T-helper 22 cell (primary cell): ENCODE results near the gene SCIN.
"Not testable (repeated sequence)": the region's sequence is repeated elsewhere in the genome, so short reads cannot be mapped to it uniquely, and the experiment has no call there.

ENCODE experiments used
- DNase-seq: peaks from one replicate; pipeline ENCODE4 v3.0.0-alpha.2; 2020; ENCODE audit warnings: low read depth

The SCIN gene

DNA sequence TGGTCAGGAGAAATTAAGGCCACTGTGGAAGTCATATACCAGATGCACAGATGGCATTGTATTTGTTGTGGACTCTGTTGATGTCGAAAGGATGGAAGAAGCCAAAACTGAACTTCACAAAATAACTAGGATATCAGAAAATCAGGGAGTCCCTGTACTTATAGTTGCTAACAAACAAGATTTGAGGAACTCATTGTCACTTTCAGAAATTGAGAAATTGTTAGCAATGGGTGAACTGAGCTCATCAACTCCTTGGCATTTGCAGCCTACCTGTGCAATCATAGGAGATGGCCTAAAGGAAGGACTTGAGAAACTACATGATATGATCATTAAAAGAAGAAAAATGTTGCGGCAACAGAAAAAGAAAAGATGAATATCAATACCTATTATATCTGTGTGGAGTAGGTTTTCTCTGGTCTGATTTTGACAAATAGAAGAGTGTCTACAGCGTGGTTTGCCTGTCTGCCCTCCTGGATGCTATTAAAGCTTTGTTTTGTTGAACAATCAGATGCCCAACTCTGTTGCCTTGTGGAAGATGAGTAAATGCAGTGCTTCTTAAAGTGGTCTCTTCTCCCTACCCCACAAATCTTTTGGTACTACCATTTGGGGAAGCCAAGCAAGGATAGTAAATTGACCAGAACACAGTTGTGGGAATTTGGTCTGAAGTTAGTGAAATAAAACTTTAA lies 118.1 kb downstream of the SCIN start:
- DNase-seq = not testable (repeated sequence)

DNA sequence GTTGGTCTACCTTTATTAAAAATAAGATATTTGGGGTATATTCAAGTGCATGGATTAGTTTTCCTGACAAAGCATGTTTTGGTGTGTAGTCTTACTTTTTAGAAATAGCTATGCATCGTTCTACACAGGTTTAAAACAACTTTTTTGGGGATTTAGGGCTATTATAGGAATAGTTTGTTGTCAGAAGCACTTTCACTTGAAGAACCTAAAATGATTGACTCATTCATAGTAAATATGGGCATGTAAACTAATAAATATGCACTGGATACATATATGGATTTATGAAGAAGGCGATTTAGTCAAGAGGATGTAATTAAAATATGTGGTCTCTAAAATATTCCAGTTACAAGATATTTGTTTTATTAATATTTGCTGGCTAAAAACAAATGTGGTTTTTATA lies 118.9 kb downstream of the SCIN start:
- no peak for DNase-seq

DNA sequence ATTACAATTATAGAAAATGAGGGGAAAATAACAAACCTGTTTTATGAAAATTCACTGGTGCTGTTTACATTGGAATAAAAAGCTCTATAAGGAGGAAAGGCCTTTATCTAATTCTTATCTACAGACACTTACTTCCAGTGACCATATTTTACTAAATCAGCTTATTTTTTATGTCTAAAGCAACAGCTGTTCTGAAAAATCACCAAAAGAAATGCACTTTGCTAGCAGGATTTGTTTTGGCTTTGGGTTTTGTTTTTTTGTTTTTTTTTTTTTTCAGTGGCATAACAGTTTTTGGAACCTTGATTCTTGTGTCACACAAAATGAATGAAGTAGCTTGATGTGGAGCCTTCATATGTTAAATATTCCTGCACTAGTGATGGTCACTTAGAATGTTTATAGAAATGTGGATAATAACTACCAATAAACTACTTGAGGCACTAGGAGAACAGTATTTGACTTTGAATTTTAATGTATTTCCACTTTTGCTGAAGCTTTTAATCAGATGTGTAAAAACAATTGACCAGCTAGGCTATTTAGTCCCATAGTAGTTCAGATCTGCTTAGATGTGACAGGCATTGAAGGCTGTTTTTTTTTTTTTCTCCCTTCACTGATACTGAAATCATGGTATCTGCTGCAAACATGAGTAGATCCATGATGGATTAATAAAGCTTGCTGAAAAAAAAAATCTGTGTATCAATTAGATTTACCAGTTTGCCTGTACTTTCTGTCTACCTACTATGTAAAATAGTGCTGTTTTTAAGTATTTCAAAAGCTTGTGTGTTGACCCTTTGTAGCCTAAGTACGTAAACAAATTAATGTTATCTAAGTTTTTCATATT lies 119.7 kb downstream of the SCIN start:
- DNase-seq = no peak

DNA sequence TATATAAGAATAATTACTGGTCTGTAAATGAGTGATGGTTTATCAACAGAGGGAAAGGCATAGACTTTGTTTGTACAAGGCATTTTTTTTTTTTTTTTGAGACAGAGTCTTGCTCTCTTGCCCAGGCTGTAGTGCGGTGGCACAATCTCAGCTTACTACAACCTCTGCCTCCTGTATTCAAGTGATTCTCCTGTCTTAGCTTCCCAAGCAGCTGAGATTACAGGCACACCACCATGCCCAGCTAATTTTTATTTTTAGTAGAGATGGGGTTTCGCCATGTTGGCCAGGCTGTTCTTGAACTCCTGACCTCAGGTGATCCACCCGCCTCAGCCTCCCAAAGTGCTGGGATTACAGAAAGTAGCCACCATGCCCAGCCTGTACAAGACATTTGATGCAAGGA lies 120.9 kb downstream of the SCIN start:
- not testable (repeated sequence) for DNase-seq

DNA sequence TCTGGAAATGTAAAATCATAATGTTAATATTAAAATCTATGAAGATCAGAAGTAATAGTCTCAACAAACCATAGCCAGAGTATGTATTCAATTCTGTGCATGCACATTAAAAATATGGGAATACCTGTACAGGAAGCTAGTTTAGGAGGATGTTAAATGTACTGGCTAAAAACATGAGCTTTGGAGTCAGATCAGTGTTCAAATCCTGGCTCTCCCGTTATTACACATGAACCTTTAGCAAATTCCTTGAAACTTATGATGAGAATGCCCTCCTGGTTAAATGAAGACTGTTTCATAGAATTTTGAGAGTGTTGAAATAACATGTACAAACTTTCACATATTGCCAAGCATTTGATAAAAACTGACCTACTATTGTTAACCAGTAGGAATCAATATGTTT lies 121.5 kb downstream of the SCIN start:
- DNase-seq = no peak

DNA sequence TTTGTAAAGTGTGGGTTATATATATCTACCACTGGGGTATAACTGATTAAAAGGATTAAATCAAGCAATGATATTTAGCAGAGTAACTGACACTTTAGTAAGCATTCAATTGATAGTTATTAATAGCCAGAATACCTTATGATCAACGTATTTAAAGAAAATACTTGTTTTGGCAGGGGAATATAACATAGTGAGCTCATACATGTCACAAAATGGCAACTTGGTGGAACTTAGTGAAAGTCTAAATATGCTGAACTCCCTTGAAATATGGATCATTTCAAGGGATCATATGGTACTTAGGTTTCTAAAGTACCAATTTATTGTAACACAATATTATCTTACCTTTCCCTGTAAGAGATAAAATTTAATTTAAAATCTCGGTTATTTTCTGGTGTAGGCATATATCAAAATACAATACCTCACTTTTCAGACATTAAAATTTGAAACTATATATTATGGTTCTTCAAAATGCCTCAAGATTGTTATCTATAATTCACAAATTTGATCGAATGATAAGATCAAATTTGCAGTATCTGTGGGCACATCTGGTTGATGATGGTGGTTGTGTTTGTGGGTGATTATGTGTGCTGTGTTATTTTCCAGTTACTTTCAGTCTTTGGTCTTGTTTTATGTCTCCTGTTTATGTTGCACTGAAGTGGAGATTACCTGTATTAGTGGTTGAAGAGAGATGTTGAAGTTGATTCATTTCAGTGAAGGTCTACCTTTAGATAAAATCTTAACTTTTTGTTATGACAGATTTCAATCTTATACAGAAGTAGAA lies 122.1 kb downstream of the SCIN start:
- no peak for DNase-seq

DNA sequence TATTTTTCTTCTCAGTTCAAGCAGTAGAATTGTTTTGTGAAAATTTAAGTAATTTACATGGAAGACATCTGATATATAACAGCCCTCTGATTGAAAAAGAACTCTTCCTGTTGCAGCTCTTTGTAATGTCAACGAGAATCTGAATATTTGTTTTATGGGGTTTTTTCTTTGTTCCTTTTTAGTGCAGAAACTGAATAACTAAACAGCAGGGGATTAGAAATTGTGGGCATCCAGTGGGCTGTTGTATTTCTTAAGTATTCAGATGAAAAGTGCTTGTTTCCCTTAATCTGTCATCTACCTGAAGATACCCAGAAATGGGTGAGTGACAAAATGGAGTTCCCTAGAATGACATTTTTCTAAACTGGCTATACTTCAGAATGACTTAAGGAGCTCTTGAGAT lies 124.3 kb downstream of the SCIN start:
- DNase-seq = no peak

DNA sequence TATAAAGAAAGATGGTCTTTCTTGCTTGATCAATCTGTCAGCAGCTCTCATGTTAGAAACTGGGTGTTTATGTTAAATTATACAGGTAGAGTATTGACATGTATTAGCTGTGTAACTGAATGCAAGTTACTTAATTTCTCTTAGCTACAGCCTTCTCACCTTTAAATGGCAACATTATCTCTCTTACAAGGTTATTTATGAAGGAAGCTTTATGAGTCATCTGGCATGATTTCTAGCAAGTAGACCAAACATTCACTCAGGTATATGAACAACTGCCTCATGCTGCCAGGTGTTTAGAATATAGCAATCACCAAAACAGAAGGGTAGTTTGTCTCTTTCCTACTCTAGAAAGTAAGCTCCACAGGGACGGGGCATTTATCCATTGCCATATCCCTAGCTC lies 125.4 kb downstream of the SCIN start:
- DNase-seq = no peak

DNA sequence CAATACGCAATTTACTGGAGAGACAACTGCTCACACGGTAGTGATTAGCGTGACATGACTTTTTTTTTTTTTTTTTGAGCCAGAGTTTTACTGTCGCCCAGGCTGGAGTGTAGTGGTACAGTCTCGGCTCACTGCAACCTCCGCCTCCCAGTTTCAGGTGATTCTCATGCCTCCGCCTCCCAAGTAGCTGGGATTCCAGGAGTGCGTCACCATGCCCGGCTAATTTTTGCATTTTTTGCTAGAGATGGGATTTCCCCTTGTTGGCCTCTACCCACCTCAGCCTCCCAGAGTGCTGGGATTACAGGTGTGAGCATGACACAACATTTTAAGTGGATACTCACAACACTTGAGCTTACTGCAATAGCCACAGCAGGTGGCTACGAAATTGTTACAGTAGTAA lies 128.8 kb downstream of the SCIN start:
- DNase-seq = no peak

DNA sequence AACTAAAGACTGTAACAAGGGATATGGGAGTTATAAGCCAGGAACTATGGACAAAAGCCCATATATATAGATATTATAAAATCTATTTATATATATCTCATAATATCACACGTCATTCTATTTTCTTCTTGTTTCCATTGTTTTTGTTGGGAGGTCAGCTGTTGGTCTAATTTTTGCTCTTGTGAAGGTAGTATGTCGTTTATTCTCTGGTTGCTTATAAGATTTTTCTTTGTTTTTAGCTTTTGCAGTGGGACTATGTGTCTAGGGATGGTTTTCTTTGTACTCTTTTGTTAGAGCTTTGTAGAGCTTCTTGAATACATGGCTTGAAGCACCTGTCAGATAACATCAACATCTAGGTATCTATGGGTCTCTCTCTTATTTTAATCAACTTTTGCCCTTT lies 130.9 kb downstream of the SCIN start:
- DNase-seq = no peak

DNA sequence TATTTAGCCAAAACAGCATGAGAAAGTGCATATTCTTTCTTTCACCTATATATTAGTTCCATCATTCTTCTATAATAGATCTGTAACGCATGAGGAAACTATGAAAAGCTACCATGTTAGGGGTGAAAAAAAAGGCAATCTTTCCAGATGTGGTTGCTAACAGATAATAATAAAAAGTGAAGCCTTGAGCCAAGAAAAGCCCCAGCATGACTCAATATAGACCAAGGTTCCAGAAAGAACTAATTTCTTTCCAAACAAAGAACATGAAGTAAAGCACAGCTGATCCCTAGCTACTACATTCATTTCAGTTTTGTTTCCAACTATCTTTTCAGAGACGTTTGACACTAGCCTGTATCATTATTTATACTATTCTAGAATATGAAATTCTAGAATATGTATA lies 133.4 kb downstream of the SCIN start:
- no peak for DNase-seq

DNA sequence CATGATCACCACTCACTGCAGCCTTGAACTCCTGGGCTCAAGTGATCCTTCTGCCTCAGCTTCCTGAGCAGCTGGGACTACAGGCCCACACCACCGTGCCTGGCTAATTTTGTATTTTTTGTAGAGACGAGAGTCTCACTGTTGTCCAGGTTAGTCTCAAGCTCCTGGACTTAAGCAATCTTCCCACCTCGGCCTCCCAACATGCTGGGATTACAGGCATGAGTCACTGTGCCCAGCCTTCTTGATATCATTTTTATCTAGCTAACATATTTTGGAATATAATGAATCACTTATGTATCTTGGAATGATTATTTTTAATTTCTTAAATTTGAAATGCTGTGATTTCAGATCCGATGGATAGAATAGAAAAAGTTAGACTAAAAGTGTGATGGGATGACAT lies 135.4 kb downstream of the SCIN start:
- DNase-seq = no peak

DNA sequence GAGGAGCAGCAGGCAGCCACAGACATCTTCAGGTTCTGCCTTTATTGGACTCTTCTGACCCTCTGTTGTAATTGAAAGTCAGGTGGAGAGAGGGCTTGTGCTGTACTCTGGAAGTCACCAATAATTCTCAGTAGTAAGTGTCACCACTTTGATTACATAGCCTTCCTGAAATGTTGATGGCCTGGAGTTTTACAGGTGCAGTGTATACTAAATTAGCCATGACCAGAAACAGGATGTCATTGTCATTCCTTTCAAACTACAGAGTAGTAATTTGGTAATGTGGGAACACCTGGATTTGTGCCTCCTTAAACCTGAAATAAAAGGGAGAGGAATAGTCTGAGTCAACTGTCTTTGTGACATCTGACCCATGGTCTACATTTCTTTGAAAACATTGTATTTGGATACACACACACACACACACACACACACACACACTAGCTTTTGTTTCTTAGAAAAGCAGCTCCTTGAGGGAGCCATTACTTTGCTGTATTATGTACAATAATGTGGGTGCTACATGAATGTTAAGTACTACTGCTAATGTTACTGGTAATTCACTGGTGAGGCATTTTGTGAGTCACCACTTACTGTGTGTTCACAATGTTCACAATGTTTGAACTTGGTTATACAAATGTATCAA lies 136.5 kb downstream of the SCIN start:
- no peak for DNase-seq

DNA sequence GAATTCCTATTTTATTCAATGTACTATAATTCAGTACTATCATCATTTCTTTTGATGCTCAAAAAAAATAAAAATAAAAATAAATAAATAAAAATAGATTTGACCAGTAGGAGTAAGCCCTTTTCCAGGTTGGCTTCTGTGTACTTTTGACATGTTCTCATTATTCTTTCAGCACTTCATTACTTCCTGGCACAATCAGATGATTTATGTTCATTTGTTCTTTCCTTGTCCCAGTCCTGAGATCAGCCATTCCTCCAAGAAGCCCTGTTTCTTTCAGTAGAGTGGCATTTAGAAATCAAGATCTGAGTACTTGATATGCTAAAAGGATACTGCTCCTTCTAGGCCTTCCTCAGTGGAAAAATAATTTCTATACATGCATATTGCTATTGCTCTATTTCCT lies 137.8 kb downstream of the SCIN start:
- no peak for DNase-seq
